ENCODE data around the gene TXNDC12.
A peak's percentile ranks its signal among the peaks of the same experiment; 100 is the strongest.

Gene TXNDC12

DNA sequence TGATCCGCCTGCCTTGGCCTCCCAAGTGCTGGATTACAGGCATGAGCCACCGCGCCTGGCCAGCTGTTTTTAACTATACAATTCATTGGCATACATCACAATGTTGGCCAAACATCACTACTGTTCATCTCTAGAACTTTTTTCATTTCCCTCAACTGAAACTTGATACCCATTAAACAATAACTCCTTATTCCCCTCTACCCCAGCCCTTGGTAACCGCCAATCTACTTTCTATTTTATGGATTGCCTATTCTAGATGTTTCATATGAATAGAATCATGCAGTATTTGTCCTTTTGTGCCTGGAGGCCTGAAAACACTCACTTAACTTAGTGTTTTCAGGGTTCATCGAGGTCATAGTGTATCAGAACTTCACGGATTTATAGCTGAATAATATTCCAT is 17.3 kb upstream of the TXNDC12 start:
- TF ChIP-seq, protein P1, sequence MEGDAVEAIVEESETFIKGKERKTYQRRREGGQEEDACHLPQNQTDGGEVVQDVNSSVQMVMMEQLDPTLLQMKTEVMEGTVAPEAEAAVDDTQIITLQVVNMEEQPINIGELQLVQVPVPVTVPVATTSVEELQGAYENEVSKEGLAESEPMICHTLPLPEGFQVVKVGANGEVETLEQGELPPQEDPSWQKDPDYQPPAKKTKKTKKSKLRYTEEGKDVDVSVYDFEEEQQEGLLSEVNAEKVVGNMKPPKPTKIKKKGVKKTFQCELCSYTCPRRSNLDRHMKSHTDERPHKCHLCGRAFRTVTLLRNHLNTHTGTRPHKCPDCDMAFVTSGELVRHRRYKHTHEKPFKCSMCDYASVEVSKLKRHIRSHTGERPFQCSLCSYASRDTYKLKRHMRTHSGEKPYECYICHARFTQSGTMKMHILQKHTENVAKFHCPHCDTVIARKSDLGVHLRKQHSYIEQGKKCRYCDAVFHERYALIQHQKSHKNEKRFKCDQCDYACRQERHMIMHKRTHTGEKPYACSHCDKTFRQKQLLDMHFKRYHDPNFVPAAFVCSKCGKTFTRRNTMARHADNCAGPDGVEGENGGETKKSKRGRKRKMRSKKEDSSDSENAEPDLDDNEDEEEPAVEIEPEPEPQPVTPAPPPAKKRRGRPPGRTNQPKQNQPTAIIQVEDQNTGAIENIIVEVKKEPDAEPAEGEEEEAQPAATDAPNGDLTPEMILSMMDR (IDR thresholded peaks at IDR 0.05; ENCODE audit: control insufficient read depth, insufficient read depth, low read depth, low read length, missing control alignments), result no peak
- no peak overlapping the region for H3K4me3 ChIP-seq (ENCODE audit: control insufficient read depth, low read depth, low read length)
- DNase-seq (ENCODE audit: low read depth), result no peak

DNA sequence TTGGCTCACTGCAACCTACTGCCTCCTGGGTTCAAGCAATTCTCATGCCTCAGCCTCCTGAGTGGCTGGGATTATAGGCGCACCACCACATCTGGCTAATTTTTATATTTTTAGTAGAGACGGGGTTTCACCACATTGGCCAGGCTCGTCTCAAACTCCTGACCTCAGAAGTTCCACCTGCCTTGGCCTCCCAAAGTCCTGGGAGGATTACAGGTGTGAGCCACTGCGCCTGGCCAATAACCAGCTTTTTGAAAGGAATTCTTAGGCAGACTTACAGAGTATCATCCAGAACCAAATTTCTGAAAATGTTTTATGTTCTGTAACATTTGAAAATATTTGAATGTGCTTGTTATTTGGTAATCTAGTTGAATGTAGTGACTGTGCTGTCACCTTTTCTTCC is 15.7 kb upstream of the TXNDC12 start:
- TF ChIP-seq, protein P1 (IDR thresholded peaks at IDR 0.05; ENCODE audit: control insufficient read depth, insufficient read depth, low read depth, low read length, missing control alignments), result no peak
- no peak overlapping the region for H3K4me3 ChIP-seq (ENCODE audit: control insufficient read depth, low read depth, low read length)
- no peak for DNase-seq (ENCODE audit: low read depth)

DNA sequence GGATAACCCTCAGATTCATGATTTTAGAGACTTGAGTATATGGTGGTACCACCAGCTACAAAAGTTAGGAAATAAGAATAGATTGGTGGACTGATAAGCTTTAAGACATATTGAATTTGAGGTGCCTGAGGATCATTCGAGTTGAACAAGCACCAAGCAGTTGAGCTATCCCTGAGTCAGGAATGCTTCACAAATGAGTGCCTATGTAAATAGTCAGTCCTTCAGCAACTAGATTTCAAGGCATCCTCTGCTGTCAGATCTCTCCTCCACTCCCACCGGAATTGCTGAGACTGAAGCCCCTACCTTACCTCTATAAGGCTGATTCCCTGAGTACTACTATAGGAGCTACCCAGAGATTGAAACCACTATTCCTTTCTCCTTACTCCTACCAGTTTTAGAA is 8.2 kb upstream of the TXNDC12 start:
- DNase-seq (ENCODE audit: low read depth), result no peak
- no peak overlapping the region for H3K4me3 ChIP-seq (ENCODE audit: control insufficient read depth, low read depth, low read length)
- TF ChIP-seq, protein P1 (IDR thresholded peaks at IDR 0.05; ENCODE audit: control insufficient read depth, insufficient read depth, low read depth, low read length, missing control alignments), result no peak

DNA sequence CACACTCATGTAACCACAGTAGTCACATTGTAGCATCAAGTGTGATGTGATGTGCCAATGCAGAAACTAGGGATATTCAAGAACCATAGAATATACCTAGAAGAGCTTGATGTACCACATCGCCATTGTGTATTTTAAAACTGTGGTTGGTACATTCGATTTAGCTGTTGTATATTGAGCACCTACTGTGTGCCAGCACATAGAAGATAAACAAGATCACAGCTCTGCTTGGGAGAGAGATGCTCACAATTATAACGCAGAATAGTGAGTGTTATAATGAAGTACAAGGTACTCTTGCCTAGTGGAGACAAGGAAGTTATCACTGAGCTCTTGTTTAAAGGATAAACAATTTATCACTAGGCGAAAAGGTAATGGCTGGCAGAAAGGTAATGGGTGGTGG is 5.8 kb upstream of the TXNDC12 start:
- no peak for DNase-seq (ENCODE audit: low read depth)
- TF ChIP-seq, protein P1 (IDR thresholded peaks at IDR 0.05; ENCODE audit: control insufficient read depth, insufficient read depth, low read depth, low read length, missing control alignments), result no peak
- no peak overlapping the region for H3K4me3 ChIP-seq (ENCODE audit: control insufficient read depth, low read depth, low read length)

DNA sequence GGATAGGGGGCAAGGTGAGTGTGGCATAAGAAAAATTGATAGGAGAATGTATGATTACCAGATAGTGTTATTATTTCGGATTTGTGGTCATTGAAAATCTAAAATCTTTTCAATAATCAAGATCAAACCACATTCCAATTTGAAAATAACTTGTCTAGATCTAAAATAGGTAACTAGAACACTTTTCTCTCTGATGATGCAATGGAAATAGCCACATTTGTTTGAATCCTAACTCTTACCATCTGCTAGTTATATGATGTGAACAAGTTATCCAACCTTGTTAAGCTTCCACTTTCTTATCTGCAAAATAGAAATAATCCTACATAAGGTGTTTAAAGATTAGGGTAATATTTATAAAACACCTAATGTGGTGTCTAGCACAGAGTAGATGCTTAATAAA is 4.9 kb upstream of the TXNDC12 start:
- no peak for DNase-seq (ENCODE audit: low read depth)
- no peak overlapping the region for H3K4me3 ChIP-seq (ENCODE audit: control insufficient read depth, low read depth, low read length)
- TF ChIP-seq, protein P1 (IDR thresholded peaks at IDR 0.05; ENCODE audit: control insufficient read depth, insufficient read depth, low read depth, low read length, missing control alignments), result no peak

DNA sequence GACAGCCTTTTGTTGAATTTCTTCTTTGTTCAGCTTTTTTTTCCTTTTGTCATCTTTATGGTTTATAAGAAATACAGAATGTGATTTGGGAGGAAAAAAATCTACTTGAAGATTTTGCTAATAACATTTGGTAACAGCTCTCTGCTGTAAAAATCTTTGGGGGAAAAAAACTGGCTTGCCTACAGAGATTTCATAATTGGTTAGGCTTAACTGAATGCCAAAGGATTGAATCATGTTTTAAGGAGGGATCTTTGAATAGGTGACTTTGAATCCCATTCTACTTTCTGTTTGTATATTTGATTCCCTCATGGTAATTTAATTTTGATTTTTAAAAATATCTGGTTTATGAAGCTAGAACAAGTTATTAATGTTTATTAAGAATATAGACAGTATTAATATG is 4.3 kb upstream of the TXNDC12 start:
- peak; percentile 32 for DNase-seq (ENCODE audit: low read depth)

More for the DNA sequence above, 4.3 kb upstream of the TXNDC12 start:
- TF ChIP-seq, protein P1 (IDR thresholded peaks at IDR 0.05; ENCODE audit: control insufficient read depth, insufficient read depth, low read depth, low read length, missing control alignments), result no peak
- no peak overlapping the region for H3K4me3 ChIP-seq (ENCODE audit: control insufficient read depth, low read depth, low read length)

Data from AG09309 (cell line).